GM18951 (cell line): Measurements from ENCODE around the gene DOCK2.

Experiments
- POLR2A ChIP-seq: IDR thresholded peaks from 4 replicates; pipeline ENCODE4 v1.6.1; 2011; ENCODE audit warnings: mild to moderate bottlenecking; ENCODE audit not compliant: insufficient read length, insufficient read depth; ENCODE audit errors: extremely low read depth
- in situ Hi-C: fragments of 300-500 bp; cut with MboI; formaldehyde crosslinking; loops from one replicate; pipeline ENCODE4 v1.12.0; 2022; ENCODE audit warnings: low sequenced_read_pairs, mixed read lengths, inconsistent platforms; ENCODE audit not compliant: unreplicated experiment

The DOCK2 gene

GRCh38 chr5:169867347-169867746 lies 230.3 kb downstream of the DOCK2 start:
- TF ChIP-seq POLR2A = no peak
- in situ Hi-C loops = no loop called here

- no peak for TF ChIP-seq POLR2A
- in situ Hi-C loops = no loop called here
These were observed 232.0 kb downstream of the DOCK2 start for GRCh38 chr5:169869066-169869465.

GRCh38 chr5:169870211-169870610 lies 233.1 kb downstream of the DOCK2 start:
- no peak for TF ChIP-seq POLR2A
- in situ Hi-C loops = no loop called here

GRCh38 chr5:169871826-169872490 lies 234.9 kb downstream of the DOCK2 start:
- in situ Hi-C loops = no loop called here
- TF ChIP-seq POLR2A = no peak

- in situ Hi-C loops = no loop called here
- no peak for TF ChIP-seq POLR2A
These were observed 236.6 kb downstream of the DOCK2 start for GRCh38 chr5:169873642-169874041.

- no peak for TF ChIP-seq POLR2A
- in situ Hi-C loops = no loop called here
These were observed 237.5 kb downstream of the DOCK2 start for GRCh38 chr5:169874621-169875020.

GRCh38 chr5:169875091-169875728 lies 238.1 kb downstream of the DOCK2 start:
- in situ Hi-C loops = no loop called here
- TF ChIP-seq POLR2A = no peak

- in situ Hi-C loops = no loop called here
- no peak for TF ChIP-seq POLR2A
These were observed 238.7 kb downstream of the DOCK2 start for GRCh38 chr5:169875731-169876130.

GRCh38 chr5:169876386-169876785 lies 239.3 kb downstream of the DOCK2 start:
- in situ Hi-C loops = no loop called here
- TF ChIP-seq POLR2A = no peak

- no peak for TF ChIP-seq POLR2A
- in situ Hi-C loops = no loop called here
These were observed 243.1 kb downstream of the DOCK2 start for GRCh38 chr5:169880012-169880663.

GRCh38 chr5:169880785-169881184 lies 243.7 kb downstream of the DOCK2 start:
- in situ Hi-C loops = no loop called here
- TF ChIP-seq POLR2A = no peak

- in situ Hi-C loops = no loop called here
- no peak for TF ChIP-seq POLR2A
These were observed 244.7 kb downstream of the DOCK2 start for GRCh38 chr5:169881702-169882303.

GRCh38 chr5:169886033-169886432 lies 249.0 kb downstream of the DOCK2 start:
- in situ Hi-C loops = no loop called here
- TF ChIP-seq POLR2A = no peak
